ENCODE results near the gene PPIL1.
A peak's percentile ranks its signal among the peaks of the same experiment; 100 is the strongest.
"Not testable (repeated sequence)": the region's sequence is repeated elsewhere in the genome, so short reads cannot be mapped to it uniquely, and the experiment has no call there.

PPIL1 gene

GRCh38 chr6:36874443-36875249 is at the start of gene PPIL1:
Gene PPIL1 (minus strand): TSS chr6:36874803. CDS start chr6:36874772, 31 bp downstream.
- DNase-seq = peak; percentile 90

DNA sequence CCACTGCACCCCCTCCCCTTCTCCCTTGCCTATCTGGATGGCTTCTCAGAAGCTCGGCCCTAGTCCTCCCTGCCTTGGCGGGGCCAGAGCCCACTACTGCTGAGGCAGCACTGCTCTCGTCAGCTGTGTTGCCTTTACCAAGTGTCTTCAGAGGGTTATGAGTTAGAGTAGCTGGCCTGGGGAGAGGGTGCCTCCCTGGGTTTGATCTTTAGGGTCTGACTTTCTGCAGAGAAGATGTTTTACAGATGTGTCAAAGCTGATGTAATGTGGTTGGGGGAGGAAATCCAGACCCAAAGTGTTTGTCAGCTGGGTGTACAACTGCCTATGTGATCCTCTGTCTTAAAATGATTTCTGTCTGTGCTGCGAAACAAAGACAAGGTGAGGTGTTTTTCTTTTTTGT is 49.5 kb upstream of the PPIL1 start:
- DNase-seq = no peak

- DNase-seq = no peak
Measured at GRCh38 chr6:36920546-36920945, 45.9 kb upstream of the PPIL1 start.

GRCh38 chr6:36920049-36920448 is 45.4 kb upstream of the PPIL1 start:
- DNase-seq = no peak

DNA sequence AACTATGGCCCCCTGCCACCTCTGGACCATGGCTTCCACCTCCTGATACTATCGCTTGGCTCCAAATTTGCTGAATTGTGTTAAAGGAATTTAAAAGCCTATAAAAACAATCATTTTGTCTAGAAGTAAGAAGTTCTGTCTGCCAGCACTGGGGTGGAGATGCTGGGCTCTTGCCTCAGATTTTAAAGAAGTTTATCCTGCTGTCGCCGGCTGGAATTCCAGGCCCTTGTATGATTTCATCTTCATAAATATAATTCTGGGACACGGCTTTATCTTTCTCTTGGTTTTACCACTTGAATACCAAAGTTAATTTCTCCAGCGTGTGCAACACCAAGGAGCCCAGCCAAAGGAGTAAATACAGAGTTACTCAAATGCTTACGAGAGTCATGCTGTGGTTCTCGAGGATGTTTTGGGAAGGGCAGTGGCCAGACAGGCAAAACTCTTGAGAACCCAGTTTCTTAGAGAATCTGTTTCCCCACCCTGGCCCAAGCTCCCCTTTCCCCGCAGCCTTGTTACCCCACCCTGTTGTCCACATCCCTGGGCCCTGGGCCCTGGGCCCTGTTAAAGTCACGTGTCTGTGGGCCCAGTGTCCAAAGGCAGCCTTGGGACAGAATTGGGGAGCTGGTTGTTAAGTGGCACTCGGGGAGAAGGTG is 43.1 kb upstream of the PPIL1 start:
- no peak for DNase-seq

GRCh38 chr6:36916126-36916525 is 41.5 kb upstream of the PPIL1 start:
- no peak for DNase-seq

DNA sequence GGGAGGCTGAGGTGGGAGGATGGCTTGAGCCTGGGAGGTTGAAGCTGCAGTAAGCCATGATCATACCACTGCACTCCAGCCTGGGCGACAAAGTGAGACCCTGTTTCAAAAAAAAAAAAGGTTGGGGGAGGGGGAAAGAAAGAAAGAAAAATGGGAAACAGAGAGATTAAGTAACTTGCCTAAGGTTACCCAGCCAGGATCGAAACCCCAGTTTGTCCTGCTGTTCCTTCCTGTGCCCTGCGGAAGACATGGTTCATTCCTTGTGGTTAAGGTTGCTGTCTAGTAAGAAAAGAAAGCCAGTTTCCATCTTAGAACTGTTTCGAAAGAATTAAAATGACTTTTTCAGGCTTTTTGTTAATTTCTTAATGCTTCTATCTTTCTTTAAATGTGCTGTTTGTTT is 41.0 kb upstream of the PPIL1 start:
- no peak for DNase-seq

GRCh38 chr6:36914227-36914794 is 39.7 kb upstream of the PPIL1 start:
- DNase-seq = no peak

- no peak for DNase-seq
Measured at GRCh38 chr6:36913082-36913481, 38.5 kb upstream of the PPIL1 start.

- peak; percentile 37 for DNase-seq
Measured at GRCh38 chr6:36912586-36912985, 38.0 kb upstream of the PPIL1 start.

GRCh38 chr6:36912030-36912454 is 37.4 kb upstream of the PPIL1 start:
- DNase-seq = peak; percentile 92

DNA sequence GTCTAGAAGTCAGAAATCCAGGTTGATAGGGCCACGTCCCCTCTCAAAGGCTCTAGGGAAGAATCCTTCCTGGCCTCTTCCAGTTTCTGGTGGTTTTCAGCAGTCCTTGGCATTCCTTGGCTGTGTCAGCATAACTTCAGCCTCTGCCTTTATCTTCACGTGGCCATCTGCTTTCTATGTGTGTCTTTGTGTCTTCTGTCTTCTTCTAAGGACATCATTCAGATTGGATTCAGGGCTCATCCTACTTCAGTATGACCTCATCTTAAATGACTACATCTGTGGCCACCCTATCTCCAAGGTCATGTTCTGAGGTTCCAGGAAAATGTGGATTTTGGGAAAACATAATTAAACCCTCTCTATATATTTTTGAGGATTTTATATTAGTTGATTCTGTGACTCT is 34.1 kb upstream of the PPIL1 start:
- DNase-seq = no peak

DNA sequence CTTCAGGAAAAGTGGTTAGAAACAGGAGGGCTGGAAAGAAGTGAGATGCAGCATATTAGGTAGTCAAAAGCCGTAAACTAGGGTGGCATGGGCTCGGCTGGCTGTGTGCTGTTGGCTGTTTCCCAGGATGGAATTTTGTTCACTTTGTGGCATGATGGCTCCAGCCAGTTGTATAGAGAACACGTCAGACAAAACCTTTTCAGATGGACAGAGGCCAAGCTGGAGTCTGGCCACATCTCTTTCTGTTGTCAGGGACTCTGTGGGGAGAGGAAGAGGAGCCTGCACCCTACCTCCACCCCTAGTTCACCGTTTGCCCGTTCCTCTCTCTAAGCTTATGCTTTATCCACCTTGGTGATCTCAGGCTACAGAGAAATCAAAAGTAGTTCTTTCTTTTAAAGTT is 33.2 kb upstream of the PPIL1 start:
- DNase-seq = no peak

- DNase-seq = no peak
Measured at GRCh38 chr6:36906539-36907325, 32.1 kb upstream of the PPIL1 start.

DNA sequence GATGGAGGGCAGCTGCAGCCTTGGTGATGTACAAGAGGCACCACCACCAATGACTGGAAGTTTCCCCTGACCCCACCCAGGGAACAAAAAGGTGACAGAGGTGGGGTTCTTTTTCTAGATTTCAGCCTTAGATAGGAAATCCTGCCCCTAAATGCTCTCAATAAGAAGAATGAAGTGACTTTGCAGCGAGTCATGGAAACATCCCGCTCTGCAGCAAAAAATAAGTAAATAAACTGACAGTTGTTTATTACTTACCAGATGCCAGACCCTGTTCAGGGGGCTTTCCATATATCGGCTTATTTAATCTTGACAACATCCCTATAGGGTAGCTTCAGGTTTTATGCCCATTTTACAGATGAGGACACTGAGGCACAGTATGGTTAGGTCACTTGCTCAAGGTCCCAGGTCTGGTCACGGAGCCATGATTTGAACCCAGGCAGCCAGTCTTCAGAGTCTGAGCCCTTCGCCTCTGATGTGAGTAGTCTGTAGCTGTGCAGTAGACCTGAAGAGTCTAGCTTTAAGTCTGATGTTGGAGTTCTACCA is 30.3 kb upstream of the PPIL1 start:
- no peak for DNase-seq

DNA sequence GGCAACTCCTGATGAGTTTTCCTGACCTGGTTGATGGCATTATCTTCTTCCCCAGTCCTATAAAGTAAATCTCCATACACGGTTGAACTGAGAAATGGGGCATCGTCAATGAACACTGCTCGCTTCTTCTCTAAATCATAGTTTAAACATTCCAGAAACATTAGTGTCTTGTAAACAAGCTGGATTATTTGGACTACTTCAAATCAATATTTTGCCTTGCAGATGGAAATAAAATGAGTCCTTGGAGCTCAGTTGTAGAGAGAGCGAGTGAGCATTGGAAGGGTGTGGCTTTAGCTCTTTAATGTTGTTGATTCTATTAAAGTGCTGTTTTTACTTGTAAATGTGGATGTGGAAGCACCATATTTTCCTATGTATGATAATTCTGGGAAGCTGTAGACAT is 29.5 kb upstream of the PPIL1 start:
- no peak for DNase-seq

DNA sequence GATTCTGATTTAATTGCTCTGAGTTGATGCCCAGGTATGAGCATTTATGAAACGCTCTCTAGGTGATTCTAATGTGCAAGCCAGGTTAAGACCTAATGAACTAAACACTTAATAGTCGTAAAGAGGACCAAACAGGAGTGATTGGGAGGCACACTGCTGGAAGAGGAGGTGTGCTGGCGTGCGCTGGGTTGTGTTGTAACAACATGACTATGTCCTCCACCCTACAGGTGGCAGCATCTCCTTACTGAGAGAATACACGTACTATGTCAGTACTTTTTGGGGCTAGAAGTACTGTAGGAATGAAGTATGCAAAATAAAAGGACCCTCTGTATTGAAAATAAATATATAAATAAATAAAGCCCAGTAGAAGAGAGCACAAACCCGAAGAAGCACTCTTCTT is 23.0 kb upstream of the PPIL1 start:
- DNase-seq = peak; percentile 46

DNA sequence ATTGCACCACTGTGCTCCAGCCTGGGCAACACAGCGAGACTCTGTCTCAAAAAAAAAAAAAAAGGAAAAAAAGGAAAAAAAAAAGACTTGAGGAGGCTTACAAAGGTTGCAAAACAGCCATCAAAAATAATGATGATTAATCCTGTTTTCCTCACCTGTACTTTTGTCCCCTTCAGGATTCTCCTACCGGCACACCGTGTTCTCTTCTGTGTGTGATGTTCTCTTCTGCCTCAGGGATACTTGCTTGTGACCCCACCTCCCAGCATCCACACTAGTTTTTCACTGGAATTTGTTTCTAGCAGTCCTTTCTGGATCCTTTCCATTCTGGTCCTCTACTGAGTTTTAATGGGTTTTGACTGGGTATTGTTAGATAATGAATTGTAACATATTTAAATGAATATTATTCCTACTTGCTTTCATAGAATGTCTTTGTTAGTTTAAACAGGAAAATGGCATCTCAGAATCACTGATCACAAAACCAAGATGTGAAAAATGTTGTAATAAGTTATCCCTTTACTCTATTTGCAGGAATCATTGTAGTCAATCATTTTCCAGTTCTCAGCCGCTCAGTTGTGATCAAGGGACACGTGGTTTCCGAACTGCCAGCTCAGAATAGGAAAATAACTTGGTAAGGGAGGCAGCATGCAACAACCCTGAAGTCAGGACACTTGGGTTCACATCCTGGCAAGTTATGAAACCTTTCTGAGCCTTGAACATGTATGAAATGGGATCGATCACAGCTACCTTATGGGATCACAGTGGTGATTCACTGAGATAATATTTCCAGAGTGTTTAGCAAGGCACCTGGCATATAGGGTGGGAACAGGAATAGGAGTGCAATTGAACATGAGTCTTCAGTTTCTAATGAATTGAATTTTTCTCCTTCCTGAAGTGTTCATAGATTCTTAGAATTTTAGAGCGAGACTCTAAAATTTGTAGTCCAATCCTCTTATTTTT is 19.7 kb upstream of the PPIL1 start:
- DNase-seq = no peak

GRCh38 chr6:36891153-36891552 is 16.6 kb upstream of the PPIL1 start:
- not testable (repeated sequence) for DNase-seq

GRCh38 chr6:36890112-36890663 is 15.6 kb upstream of the PPIL1 start:
- DNase-seq = no peak

DNA sequence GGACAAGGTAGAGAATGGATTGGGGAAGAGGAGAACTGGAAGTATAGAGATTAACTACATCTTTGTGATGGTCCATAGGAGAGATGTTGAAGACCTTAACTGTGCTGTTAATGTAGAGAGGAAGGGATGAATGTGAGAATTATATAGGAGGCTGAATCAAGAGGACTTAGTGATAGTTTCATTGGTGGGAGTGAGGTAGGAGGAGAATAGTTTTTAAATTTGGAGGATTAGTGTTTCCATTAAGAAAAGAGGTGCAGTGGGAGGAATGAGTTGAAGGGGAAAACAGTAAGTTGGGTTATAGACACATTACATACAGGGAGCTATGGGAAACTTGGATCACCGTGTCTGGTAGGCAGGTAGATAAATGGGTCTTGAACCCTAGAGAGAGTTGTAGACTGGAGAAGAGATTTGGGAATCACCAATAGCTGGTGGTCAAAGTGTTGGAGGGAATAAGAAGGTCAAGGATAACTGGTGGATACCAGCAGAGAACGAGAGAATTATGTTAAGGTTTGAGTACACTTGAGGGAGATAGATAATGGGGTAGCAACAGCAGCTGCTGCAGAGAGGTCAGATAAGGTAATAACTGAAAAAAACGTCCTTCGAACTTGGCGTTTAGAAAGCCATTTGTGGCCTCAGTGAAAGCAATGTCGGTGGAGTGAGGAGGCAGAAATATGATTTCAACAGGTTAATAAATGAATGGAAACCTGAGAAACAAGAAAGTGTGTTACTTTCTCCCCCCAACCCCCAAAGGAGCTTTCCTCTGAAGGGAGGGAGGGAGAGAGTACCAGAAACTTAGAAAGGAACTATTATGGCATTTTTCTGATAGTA is 14.3 kb upstream of the PPIL1 start:
- no peak for DNase-seq
